ENCODE measurements around the gene TMCO1. TPM values are rescaled to one million over a fixed set of nuclear protein-coding genes. Genes with fewer than 3 reads are reported as not detected.
"Not testable (repeated sequence)": the region's sequence is repeated elsewhere in the genome, so short reads cannot be mapped to it uniquely, and the experiment has no call there.

TMCO1 gene
- total and polyA plus RNA-seq, 12 donors, result 22.6 to 75.2 (median 48.4) TPM

DNA sequence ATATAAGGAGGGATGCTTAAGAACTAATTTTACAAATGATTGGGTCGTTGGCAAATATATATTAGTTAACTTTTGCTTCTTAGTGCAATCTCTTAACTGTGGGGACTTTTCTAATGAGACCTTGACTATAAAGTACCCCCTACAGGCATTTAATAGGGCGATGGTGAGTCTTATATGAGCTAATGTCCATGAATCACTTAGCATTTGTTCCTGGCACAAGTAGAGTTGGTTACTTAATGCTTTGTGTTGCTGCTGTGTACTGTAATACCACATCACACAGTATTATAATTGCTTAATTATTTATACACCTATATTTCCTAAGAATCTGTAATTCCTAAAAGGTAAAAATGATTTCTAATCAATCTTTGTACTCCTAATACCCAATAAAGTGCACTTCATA lies 25.3 kb upstream of the TMCO1 start:
- Histone ChIP-seq H3K36me3 (no peaks in the 10 kb centered on the region), H3K4me1 (no peaks in the 10 kb centered on the region), H3K27me3 (peaks cover 0 to 7% (median 0%) of the 10 kb centered on the region in 7 donors), H3K9me3 (peaks cover 0 to 1% (median 0%) of the 10 kb centered on the region in 11 donors), H3K27ac (no peak overlapping the region), H3K4me3 (no peak overlapping the region)
- intact Hi-C loops (cut with DNase I), result no loop called here
- TF ChIP-seq CTCF (IDR thresholded peaks at IDR 0.05), result no peak
- ATAC-seq (no peak), DNase-seq (no peak)
- WGBS, 2 donors, result 59 to 70% methylated on average over 2 of the region's 2 CpGs

DNA sequence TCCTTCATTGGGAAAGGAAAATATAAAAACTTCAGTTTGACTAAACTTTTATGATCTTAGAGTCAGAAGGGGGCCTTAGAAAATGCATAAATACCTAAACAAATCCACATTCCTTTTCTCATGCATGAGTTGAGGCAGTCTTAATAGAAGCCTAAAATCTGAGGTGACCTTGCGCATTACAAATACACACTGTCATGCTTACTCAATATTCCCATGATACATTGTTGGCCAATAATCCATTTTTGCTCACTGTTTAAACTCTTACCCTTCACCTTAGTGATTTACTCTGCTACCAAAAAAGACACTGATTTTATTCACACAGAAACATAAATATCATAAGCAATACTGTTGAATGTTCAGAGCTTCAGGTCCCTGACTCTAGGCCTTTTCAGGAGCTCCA lies 19.1 kb upstream of the TMCO1 start:
- DNase-seq (no peak), ATAC-seq (no peak)
- Histone ChIP-seq H3K4me1 (no peaks in the 10 kb centered on the region), H3K27me3 (peaks cover 0 to 6% (median 0%) of the 10 kb centered on the region in 7 donors), H3K27ac (no peak overlapping the region), H3K4me3 (no peak overlapping the region), H3K9me3 (peaks cover 0 to 8% (median 0%) of the 10 kb centered on the region in 11 donors), H3K36me3 (no peaks in the 10 kb centered on the region)
- WGBS, 2 donors, result 100% methylated on average over 1 of the region's 1 CpG
- intact Hi-C loops (cut with DNase I), result no loop called here
- no peak for TF ChIP-seq CTCF (IDR thresholded peaks at IDR 0.05)

- 89 to 90% methylated on average over 11 of the region's 11 CpGs for WGBS, 2 donors
- ATAC-seq; H3K27me3 ChIP-seq; H3K9me3 ChIP-seq; H3K36me3 ChIP-seq; DNase-seq; H3K27ac ChIP-seq; H3K4me3 ChIP-seq; H3K4me1 ChIP-seq; intact Hi-C loops (cut with DNase I): not testable (repeated sequence)
Measured at GRCh38 chr1:165783519-165783918, 14.9 kb upstream of the TMCO1 start.

DNA sequence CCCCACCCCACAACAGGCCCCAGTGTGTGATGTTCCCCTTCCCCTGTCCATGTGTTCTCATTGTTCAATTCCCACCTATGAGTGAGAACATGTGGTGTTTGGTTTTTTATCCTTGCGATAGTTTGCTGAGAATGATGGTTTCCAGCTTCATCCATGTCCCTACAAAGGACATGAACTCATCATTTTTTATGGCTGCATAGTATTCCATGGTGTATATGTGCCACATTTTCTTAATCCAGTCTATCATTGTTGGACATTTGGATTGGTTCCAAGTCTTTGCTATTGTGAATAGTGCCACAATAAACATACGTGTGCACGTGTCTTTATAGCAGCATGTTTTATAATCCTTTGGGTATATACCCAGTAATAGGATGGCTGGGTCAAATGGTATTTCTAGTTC lies 9.5 kb upstream of the TMCO1 start:
- H3K27me3 ChIP-seq; intact Hi-C loops (cut with DNase I): not testable (repeated sequence)

DNA sequence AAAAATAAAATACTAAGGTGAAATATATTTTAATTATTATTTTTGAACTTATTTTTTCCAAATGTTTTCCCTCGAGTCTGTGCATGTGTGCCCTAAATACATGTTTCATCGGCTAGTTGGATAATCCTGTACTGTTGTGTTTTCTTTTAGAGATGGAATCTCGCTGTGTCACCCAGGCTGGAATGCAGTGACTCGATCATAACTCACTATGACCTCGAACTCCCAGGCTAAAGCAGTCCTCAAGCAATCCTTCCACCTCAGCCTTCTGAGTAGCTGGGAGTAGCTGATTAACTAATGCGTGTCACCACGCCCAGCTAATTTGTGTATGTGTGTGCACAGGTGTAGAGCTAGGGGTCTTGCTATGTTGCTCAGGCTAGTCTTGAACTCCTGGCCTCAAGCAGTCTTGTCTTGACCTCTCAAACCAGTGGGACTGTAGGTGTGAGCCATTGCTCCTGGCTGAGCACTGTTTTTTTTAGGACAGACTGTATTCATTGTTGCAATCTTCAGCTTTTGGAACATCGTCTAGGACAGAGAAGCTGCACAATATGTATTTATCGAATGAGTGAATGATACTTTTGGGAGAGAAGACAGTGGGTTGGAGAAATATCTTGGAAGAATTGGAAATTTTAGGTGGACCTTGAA lies 4.8 kb upstream of the TMCO1 start:
- H3K9me3 ChIP-seq, result no peaks in the 10 kb centered on the region
- ATAC-seq, result no peak
- no peak for TF ChIP-seq CTCF (IDR thresholded peaks at IDR 0.05)
- no peaks in the 10 kb centered on the region for H3K27me3 ChIP-seq
- WGBS, 2 donors, result 81 to 87% methylated on average over 9 of the region's 9 CpGs
- peaks cover 0 to 20% (median 0%) of the 10 kb centered on the region in 9 donors for H3K36me3 ChIP-seq
- intact Hi-C loops (cut with DNase I), result loop anchor here in 2 of 10 donors (5.0 kb wide), 1 partner anchor 54 kb away; the partner anchor contains the start of gene UCK2 (in 2 of the 2)
- DNase-seq, result no peak
- H3K4me3 ChIP-seq, result no peak overlapping the region
- H3K27ac ChIP-seq, result no peak overlapping the region
- H3K4me1 ChIP-seq, result peaks cover 0 to 20% (median 14%) of the 10 kb centered on the region in 9 donors

More for the DNA sequence above, 9.5 kb upstream of the TMCO1 start:
- WGBS, 2 donors, result 75% methylated on average over 2 of the region's 3 CpGs; no CpG with 5 or more reads in 1 of the 2 donors
- H3K27ac ChIP-seq, H3K9me3 ChIP-seq, H3K4me1 ChIP-seq, H3K4me3 ChIP-seq, DNase-seq, ATAC-seq: not testable (repeated sequence)
- H3K36me3 ChIP-seq, result peaks cover 0 to 20% (median 0%) of the 10 kb centered on the region in 9 donors

All from heart right ventricle (tissue), 16 donors.